GM12878 (cell line): ENCODE results near the gene ABHD17A.

Experiments used
- CHD1 ChIP-seq: IDR thresholded peaks from 2 replicates; pipeline ENCODE4 v1.6.1; 2012; ENCODE audit warnings: low read depth, low read length, improper control_type of control experiment
- CTCF ChIP-seq, 3 experiments: IDR thresholded peaks in 2 of 3; conservative IDR thresholded peaks in 1 of 3; 2 replicates each; pipeline ENCODE4 v1.5.1; 2011; ENCODE audit warnings: low read depth in 3 of 3, low read length in 3 of 3, mild to moderate bottlenecking in 3 of 3, control low read depth in 2 of 3, moderate library complexity in 2 of 3, inconsistent platforms in 1 of 3, mixed read lengths in 1 of 3; ENCODE audit not compliant: control insufficient read depth in 2 of 3, insufficient read depth in 1 of 3; ENCODE audit errors: extremely low read depth in 1 of 3
- JUND ChIP-seq: IDR thresholded peaks from 2 replicates; pipeline ENCODE4 v1.6.1; 2012; ENCODE audit warnings: low read depth, mild to moderate bottlenecking, low read length, improper control_type of control experiment, moderate library complexity
- SIN3A ChIP-seq: IDR thresholded peaks from 2 replicates; pipeline ENCODE4 v1.6.1; 2012; ENCODE audit warnings: low read depth, low read length, improper control_type of control experiment

- TF ChIP-seq JUND (no peak), CTCF (IDR thresholded peaks at IDR 0.05 in 2 of 3, conservative IDR thresholded peaks at IDR 0.05 in 1 of 3; ENCODE audit: control insufficient read depth in 2 of 3, extremely low read depth in 1 of 3, insufficient read depth in 1 of 3, low read depth in 3 of 3, low read length in 3 of 3) (no peak), SIN3A (no peak), CHD1 (no peak)
These were observed 54.7 kb downstream of the ABHD17A start for GRCh38 chr19:1830568-1830967.
